HG02885 (cell line): ENCODE data around the gene FASLG.
"Not testable (repeated sequence)": the region's sequence is repeated elsewhere in the genome, so short reads cannot be mapped to it uniquely, and the experiment has no call there.

ENCODE experiments used
- ATAC-seq: cut with Tn5 transposase; IDR thresholded peaks from one replicate; pipeline ENCODE4 v1.9.1; 2021; ENCODE audit warnings: mild to moderate bottlenecking; ENCODE audit not compliant: unreplicated experiment, poor library complexity

FASLG gene

GRCh38 chr1:172658871-172659453 lies at the start of gene FASLG:
Gene FASLG, plus strand, starts transcription at chr1:172659103. Its CDS starts 99 bp downstream, at chr1:172659202.
- ATAC-seq: peak; percentile 35

- ATAC-seq: no peak
Observed at GRCh38 chr1:172609528-172609927, 49.4 kb upstream of the FASLG start.

- ATAC-seq: no peak
Observed at GRCh38 chr1:172612478-172612877, 46.4 kb upstream of the FASLG start.

GRCh38 chr1:172613294-172613693 lies 45.6 kb upstream of the FASLG start:
- no peak for ATAC-seq

GRCh38 chr1:172616195-172616594 lies 42.7 kb upstream of the FASLG start:
- no peak for ATAC-seq

GRCh38 chr1:172616636-172617035 lies 42.3 kb upstream of the FASLG start:
- no peak for ATAC-seq

GRCh38 chr1:172620603-172621002 lies 38.3 kb upstream of the FASLG start:
- ATAC-seq: not testable (repeated sequence)

GRCh38 chr1:172622541-172622940 lies 36.4 kb upstream of the FASLG start:
- ATAC-seq: no peak

GRCh38 chr1:172623748-172624147 lies 35.2 kb upstream of the FASLG start:
- no peak for ATAC-seq

GRCh38 chr1:172626845-172627244 lies 32.1 kb upstream of the FASLG start:
- no peak for ATAC-seq

GRCh38 chr1:172627702-172628101 lies 31.2 kb upstream of the FASLG start:
- ATAC-seq: no peak

GRCh38 chr1:172628401-172628800 lies 30.5 kb upstream of the FASLG start:
- no peak for ATAC-seq

GRCh38 chr1:172629170-172629569 lies 29.7 kb upstream of the FASLG start:
- no peak for ATAC-seq

GRCh38 chr1:172629638-172630037 lies 29.3 kb upstream of the FASLG start:
- no peak for ATAC-seq

- no peak for ATAC-seq
Observed at GRCh38 chr1:172630056-172630818, 28.7 kb upstream of the FASLG start.

GRCh38 chr1:172630868-172631267 lies 28.0 kb upstream of the FASLG start:
- ATAC-seq: no peak

GRCh38 chr1:172637522-172637921 lies 21.4 kb upstream of the FASLG start:
- no peak for ATAC-seq

GRCh38 chr1:172638249-172638648 lies 20.7 kb upstream of the FASLG start:
- ATAC-seq: no peak

GRCh38 chr1:172638885-172639831 lies 19.7 kb upstream of the FASLG start:
- peak; percentile 85 for ATAC-seq

- no peak for ATAC-seq
Observed at GRCh38 chr1:172640111-172640510, 18.8 kb upstream of the FASLG start.

GRCh38 chr1:172641492-172641891 lies 17.4 kb upstream of the FASLG start:
- ATAC-seq: no peak
